Heart left ventricle (tissue), 16 donors: ENCODE data around the gene MLXIP. TPM values are rescaled to one million over a fixed set of nuclear protein-coding genes. Genes with fewer than 3 reads are reported as not detected.

ENCODE experiments used
- ATAC-seq, 4 donors: fragments of 200-7000 bp; cut with Tn5 transposase; one replicate each; pipeline ENCODE4 v1.9.1; 2020 to 2022; ENCODE audit warnings: moderate library complexity in 4 of 4, mild to moderate bottlenecking in 3 of 4, moderate number of reproducible peaks in 1 of 4
- DNase-seq, 5 donors: peaks; one replicate each; pipeline ENCODE4 v3.0.0-alpha.2; 2020
- H3K27ac ChIP-seq, 12 donors: fragments of 200-600 bp; sonication (generic) in 4 of 12; one replicate each; pipeline versions ENCODE4 v1.5.0 to v1.8.0; 2016 to 2022; ENCODE audit warnings: mild to moderate bottlenecking in 2 of 12
- H3K27me3 ChIP-seq, 9 donors: fragments of 200-600 bp; sonication (generic) in 2 of 9; one replicate each; pipeline versions ENCODE4 v1.5.1 to v1.8.0; 2016 to 2022; ENCODE audit warnings: mild to moderate bottlenecking in 3 of 9
- H3K36me3 ChIP-seq, 9 donors: fragments of 200-600 bp; sonication (generic) in 2 of 9; one replicate each; pipeline versions ENCODE4 v1.5.0 to v1.8.0; 2018 to 2022; ENCODE audit warnings: mild to moderate bottlenecking in 2 of 9
- H3K4me1 ChIP-seq, 12 donors: fragments of 200-600 bp; sonication (generic) in 4 of 12; one replicate each; pipeline versions ENCODE4 v1.5.0 to v1.8.0; 2016 to 2022; ENCODE audit warnings: mild to moderate bottlenecking in 3 of 12
- H3K4me3 ChIP-seq, 12 donors: fragments of 200-600 bp; sonication (generic) in 4 of 12; one replicate each; pipeline versions ENCODE4 v1.5.0 to v1.8.0; 2017 to 2022; ENCODE audit warnings: mild to moderate bottlenecking in 9 of 12, moderate library complexity in 4 of 12
- H3K9me3 ChIP-seq, 12 donors: fragments of 200-600 bp; sonication (generic) in 4 of 12; one replicate each; pipeline versions ENCODE4 v1.5.0 to v1.8.0; 2016 to 2022; ENCODE audit warnings: mild to moderate bottlenecking in 1 of 12
- CTCF ChIP-seq, 12 donors: fragments of 200-600 bp; sonication (generic) in 4 of 12; IDR thresholded peaks; one replicate each; pipeline versions ENCODE4 v1.5.0 to v1.8.0; 2018 to 2022; ENCODE audit warnings: antibody characterized with exemption in 12 of 12, mild to moderate bottlenecking in 5 of 12
- POLR2A ChIP-seq, 2 donors: fragments of 450-650 bp; IDR thresholded peaks; one replicate each; pipeline ENCODE4 v1.6.1; 2017; ENCODE audit warnings: antibody characterized with exemption in 2 of 2, mild to moderate bottlenecking in 2 of 2, moderate library complexity in 2 of 2
- WGBS, 4 donors: extraction: QIAGEN DNeasy Blood & Tissue Kit in 2 of 4; methylation state at CpG; one replicate each; pipeline versions ENCODE4 v1.1.5 to v1.1.7; 2013 to 2018; 5-methylcytosine and 5-hydroxymethylcytosine counted together
- intact Hi-C, 10 donors: fragments of 100-400 bp; cut with DNase I; formaldehyde crosslinking; loops; one replicate each; pipeline versions ENCODE4 v1.11.1 to v1.14.2; 2022
- polyA plus RNA-seq, 2 donors: library from polyadenylated mRNA; stranded (reverse); fragments of 200-250 nt; gene quantifications; one replicate each; pipeline ENCODE4 v1.2.3, GENCODE V29; 2013
- total RNA-seq, 9 donors: library from RNA; depleted of rRNA in 2 of 9; stranded (reverse); fragments of >200 nt in 2 of 9; fragmentation: NEBNext Ultra II Directional in 3 of 9; extraction: Animal tissue kit (Norgen Biotek cat#: 25700) in 3 of 9; gene quantifications; one replicate each; pipeline versions ENCODE4 v1.1.0 to v1.2.4, GENCODE V29; 2016 to 2023
- donor health status: ischemic (EF 13 %, LVEDD 7.1; RV severe dilation, severe dysfunction).
- donor health status: healthy with polysubstance abuse.
- donor health status: DM: no; HTN: yes; CAD: no.
- donor health status: DM: no; HTN: no; CAD: no.
- donor health status: ischemic (EF 25% LVEDD 6.9; RV normal size, moderate dysfunction).
- donor health status: ischemic (EF 25% LVEDD 5.7; RV mildly dilated, moderate dysfunction).
- donor health status: healthy.
- donor health status: DM: yes; HTN: yes; CAD: no.
- donor health status: ischemic (EF 35%, LVEDD 5.7; RV mildly dilated, moderate dysfunction).
- donor health status: nonischemic (EF 11% LVEDD 7.7; RV severe dilation, severe dysfunction).
- donor health status: DM: yes; HTN: yes; CAD: no.
- donor health status: PGD.
- donor health status: ischemic (EF 29% LVEDD 5.4; RV normal size, mild dysfunction).
- donor health status: nonischemic (EF 23%, LVEDD 6.1; RV moderate dilation, normal function).

MLXIP gene
- total and polyA plus RNA-seq, 11 donors: 14.3 to 39.6 (median 22.7) TPM

GRCh38 chr12:122167356-122167925 is 88.9 kb downstream of the MLXIP start:
- Histone ChIP-seq H3K9me3 (no peaks in the 10 kb centered on the region), H3K27ac (no peak overlapping the region), H3K36me3 (no peaks in the 10 kb centered on the region), H3K4me3 (no peak overlapping the region), H3K27me3 (peaks cover 0 to 8% (median 0%) of the 10 kb centered on the region in 9 donors), H3K4me1 (no peaks in the 10 kb centered on the region)
- WGBS, 4 donors: 70 to 77% (median 73%) methylated on average over 10 of the region's 10 CpGs
- ATAC-seq (no peak), DNase-seq (no peak)
- intact Hi-C loops: no loop called here
- no peak for TF ChIP-seq POLR2A (IDR thresholded peaks at IDR 0.05)
- TF ChIP-seq CTCF (IDR thresholded peaks at IDR 0.05): no peak

GRCh38 chr12:122168492-122168891 is 89.9 kb downstream of the MLXIP start:
- Histone ChIP-seq H3K27me3 (peaks cover 0 to 4% (median 0%) of the 10 kb centered on the region in 9 donors), H3K27ac (no peak overlapping the region), H3K36me3 (no peaks in the 10 kb centered on the region), H3K4me1 (no peaks in the 10 kb centered on the region), H3K9me3 (no peaks in the 10 kb centered on the region), H3K4me3 (no peak overlapping the region)
- ATAC-seq: no peak
- TF ChIP-seq CTCF (IDR thresholded peaks at IDR 0.05): no peak
- no peak for TF ChIP-seq POLR2A (IDR thresholded peaks at IDR 0.05)
- 89 to 97% (median 95%) methylated on average over 3 of the region's 3 CpGs for WGBS, 4 donors
- intact Hi-C loops: no loop called here
- DNase-seq: no peak

- DNase-seq: no peak
- WGBS, 4 donors: 86 to 95% (median 89%) methylated on average over 5 of the region's 5 CpGs
- ATAC-seq: no peak
- peaks cover 0 to 3% (median 0%) of the 10 kb centered on the region in 9 donors for H3K27me3 ChIP-seq
- H3K4me3 ChIP-seq: no peak overlapping the region
- TF ChIP-seq POLR2A (IDR thresholded peaks at IDR 0.05) (no peak), CTCF (IDR thresholded peaks at IDR 0.05) (no peak)
- no peaks in the 10 kb centered on the region for H3K36me3 ChIP-seq
- H3K4me1 ChIP-seq: no peaks in the 10 kb centered on the region
- H3K9me3 ChIP-seq: no peaks in the 10 kb centered on the region
- H3K27ac ChIP-seq: no peak overlapping the region
- intact Hi-C loops: no loop called here
Measured at GRCh38 chr12:122171399-122171798, 92.8 kb downstream of the MLXIP start.

DNA sequence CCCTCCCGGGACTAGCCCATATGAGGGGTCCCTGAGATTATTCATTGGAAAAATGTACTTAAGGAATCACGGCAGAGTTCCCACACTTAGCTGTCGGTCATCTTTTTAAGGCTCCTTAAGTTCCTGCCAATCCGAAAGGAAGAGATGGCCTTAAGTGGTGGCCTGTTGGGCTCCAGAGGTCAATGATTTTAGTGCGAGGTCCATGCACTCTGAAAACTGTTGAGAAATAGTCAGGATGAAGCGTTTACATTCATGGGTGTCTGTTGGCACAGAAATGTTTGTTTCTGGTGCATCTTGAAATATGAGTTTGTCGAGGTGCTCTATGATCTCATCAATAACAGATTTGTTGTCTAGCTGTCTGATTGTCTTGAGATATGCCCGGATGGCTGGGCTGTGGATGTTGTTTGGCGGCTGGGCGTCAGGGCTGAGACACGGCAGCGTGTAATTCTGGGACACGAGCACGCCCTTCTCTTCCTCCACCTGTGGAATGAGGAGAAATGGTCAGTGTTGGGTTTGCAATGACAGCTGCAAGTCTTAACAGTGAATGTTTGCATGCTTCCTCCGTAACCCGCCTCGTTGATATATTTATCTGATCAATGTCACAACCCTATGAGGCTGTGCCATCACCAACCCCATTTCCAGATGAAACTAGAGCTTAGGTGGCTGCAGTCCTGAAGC is 93.8 kb downstream of the MLXIP start:
- peaks cover 0 to 3% (median 0%) of the 10 kb centered on the region in 9 donors for H3K27me3 ChIP-seq
- TF ChIP-seq POLR2A (IDR thresholded peaks at IDR 0.05) (no peak), CTCF (IDR thresholded peaks at IDR 0.05) (no peak)
- H3K4me3 ChIP-seq: no peak overlapping the region
- H3K9me3 ChIP-seq: no peaks in the 10 kb centered on the region
- ATAC-seq (no peak), DNase-seq (no peak)
- no peaks in the 10 kb centered on the region for H3K36me3 ChIP-seq
- H3K27ac ChIP-seq: no peak overlapping the region
- WGBS, 4 donors: 71 to 78% (median 75%) methylated on average over 17 of the region's 17 CpGs
- no peaks in the 10 kb centered on the region for H3K4me1 ChIP-seq
- intact Hi-C loops: no loop called here
